T-helper 1 cell treated with Interleukin-12 subunit alpha and Interleukin-12 subunit beta and Interleukin-4 antibody, amounts not matched to agents 30 ng/mL and 1 ng/mL, for 36 hours (primary cell): Measurements from ENCODE around the gene MAGEB17. TPM values are rescaled to one million over a fixed set of nuclear protein-coding genes. Genes with fewer than 3 reads are reported as not detected.
"Not testable (repeated sequence)": the region's sequence is repeated elsewhere in the genome, so short reads cannot be mapped to it uniquely, and the experiment has no call there.

ENCODE experiments used
- intact Hi-C: fragments of 100-400 bp; cut with micrococcal nuclease; formaldehyde crosslinking; loops from one replicate; pipeline ENCODE4 v1.15.1; 2024
- total RNA-seq: library from RNA; stranded (reverse); gene quantifications from 2 replicates; pipeline ENCODE4 v1.2.3, GENCODE V29; 2022

MAGEB17 gene, protein sequence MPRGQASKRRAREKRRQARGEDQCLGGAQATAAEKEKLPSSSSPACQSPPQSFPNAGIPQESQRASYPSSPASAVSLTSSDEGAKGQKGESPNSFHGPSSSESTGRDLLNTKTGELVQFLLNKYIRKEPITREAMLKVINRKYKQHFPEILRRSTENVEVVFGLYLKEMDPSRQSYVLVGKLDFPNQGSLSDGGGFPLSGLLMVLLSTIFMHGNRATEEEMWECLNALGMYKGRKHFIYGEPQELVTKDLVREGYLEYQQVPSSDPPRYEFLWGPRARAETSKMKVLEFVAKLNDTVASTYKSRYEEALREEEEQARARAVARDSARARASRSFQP
- total RNA-seq, result not detected in 2 replicates

GRCh38 chrX:16167181-16167580 lies at the start of gene MAGEB17:
Gene MAGEB17, plus strand, starts transcription at chrX:16167481. Its CDS starts 2,902 bp downstream, at chrX:16170383.
- intact Hi-C loops, result no loop called here

- intact Hi-C loops, result loop anchor here (10.0 kb wide), 2 partner anchors 265 to 325 kb away; partner anchors contain the start of gene AP1S2
Observed at GRCh38 chrX:16119353-16120220, 47.7 kb upstream of the MAGEB17 start.

DNA sequence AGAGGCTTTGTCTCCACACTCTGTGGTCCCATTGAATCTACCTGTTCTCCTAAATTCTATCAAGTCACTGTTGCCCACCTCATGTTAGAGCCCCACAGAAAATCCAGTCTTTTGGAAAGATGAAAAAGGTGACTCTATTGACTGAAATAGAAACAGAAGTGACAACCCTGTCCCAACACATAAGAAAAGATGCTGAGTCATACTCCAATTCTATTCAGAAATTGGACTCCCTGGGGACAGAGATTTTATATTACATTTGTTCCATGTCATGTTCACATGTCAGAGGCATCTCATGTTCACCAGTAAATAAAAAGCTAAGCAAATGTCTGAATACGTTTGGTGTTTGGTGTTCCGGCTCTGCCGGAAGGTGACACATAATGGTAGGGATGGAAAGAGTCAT lies 46.9 kb upstream of the MAGEB17 start:
- intact Hi-C loops, result loop anchor here (10.0 kb wide), 2 partner anchors 266 to 324 kb away; partner anchors contain the start of gene AP1S2

DNA sequence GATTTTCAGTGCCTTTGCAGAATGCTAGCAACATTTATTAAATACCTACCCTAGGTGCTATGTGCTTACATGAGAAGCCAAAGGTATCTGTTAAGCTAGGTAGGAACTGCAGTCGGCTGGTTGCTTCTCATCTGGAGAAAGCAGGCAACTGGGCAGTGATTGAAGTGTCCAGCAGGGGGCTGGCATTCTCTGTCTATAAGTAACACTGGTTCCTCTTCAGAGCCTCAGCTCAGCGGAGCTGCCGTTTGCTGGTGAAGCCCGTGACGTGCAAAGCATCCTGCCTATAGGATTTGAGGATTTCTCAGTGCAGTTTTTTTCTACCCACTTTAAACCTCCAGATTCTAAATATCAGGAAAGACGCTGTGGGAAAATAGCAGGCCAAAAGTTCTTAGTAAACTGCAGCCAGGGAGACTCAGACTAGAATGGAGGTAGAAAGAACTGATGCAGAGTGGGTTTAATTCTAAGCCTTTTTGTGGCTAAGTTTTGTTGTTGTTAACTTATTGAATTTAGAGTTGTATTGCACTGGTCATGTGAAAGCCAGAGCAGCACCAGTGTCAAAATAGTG lies 44.0 kb upstream of the MAGEB17 start, which contains the start of gene GRPR:
Gene GRPR (plus strand): TSS at position 344 of the 565 bp plus-strand sequence. CDS start 389 bp downstream, outside the sequence.
- intact Hi-C loops, result loop anchor here (1.0 to 10.0 kb wide), 6 partner anchors 269 to 572 kb away; partner anchors contain the start of gene AP1S2

DNA sequence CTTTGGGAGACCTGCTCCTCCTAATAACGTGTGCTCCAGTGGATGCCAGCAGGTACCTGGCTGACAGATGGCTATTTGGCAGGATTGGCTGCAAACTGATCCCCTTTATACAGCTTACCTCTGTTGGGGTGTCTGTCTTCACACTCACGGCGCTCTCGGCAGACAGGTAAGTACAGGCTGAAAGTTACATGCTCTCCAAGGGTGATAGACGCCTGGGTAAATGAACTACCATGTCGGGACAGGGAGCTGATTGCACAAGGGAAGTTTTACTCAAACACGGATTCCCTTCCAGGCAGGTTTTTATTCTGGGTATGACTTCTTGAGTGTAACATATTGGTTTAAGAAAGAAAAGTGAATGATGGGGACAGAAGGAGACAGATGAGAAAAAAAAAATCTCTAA lies 43.1 kb upstream of the MAGEB17 start:
- intact Hi-C loops, result loop anchor here (10.0 kb wide), 2 partner anchors 269 to 321 kb away; partner anchors contain the start of gene AP1S2

- intact Hi-C loops, result loop anchor here (10.0 kb wide), 2 partner anchors 271 to 319 kb away; partner anchors contain the start of gene AP1S2
Observed at GRCh38 chrX:16125520-16126149, 41.6 kb upstream of the MAGEB17 start.

DNA sequence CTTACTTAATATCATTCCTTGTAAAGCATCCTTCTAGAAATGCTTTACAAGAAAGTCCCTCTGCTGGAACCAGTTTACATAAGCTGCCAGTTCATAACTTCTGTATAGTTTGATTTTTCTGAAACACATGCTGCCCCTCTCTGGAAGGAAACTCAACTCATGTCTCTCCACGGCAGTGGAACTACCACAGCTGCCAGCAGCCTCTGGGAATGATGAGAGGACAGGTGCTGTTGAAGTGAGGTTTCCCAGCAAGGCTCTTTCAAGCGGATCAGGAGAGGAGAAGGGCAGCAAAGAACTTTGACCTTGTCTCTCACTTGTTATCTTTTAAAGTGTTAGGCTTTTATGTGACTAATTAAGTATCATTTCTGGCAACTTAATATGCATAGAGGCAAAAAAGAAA lies 36.6 kb upstream of the MAGEB17 start:
- intact Hi-C loops, result no loop called here

GRCh38 chrX:16134936-16135335 lies 32.3 kb upstream of the MAGEB17 start:
- intact Hi-C loops, result no loop called here

GRCh38 chrX:16136080-16136479 lies 31.2 kb upstream of the MAGEB17 start:
- intact Hi-C loops, result no loop called here

GRCh38 chrX:16137416-16138107 lies 29.7 kb upstream of the MAGEB17 start:
- intact Hi-C loops, result loop anchor here (1.0 kb wide), 1 partner anchor 376 kb away; no protein-coding TSS in a partner anchor

- intact Hi-C loops, result loop anchor here (1.0 kb wide), 1 partner anchor 377 kb away; no protein-coding TSS in a partner anchor
Observed at GRCh38 chrX:16138108-16138427, 29.2 kb upstream of the MAGEB17 start.

- intact Hi-C loops, result no loop called here
Observed at GRCh38 chrX:16140448-16140847, 26.8 kb upstream of the MAGEB17 start.

GRCh38 chrX:16140983-16141382 lies 26.3 kb upstream of the MAGEB17 start:
- intact Hi-C loops, result no loop called here

DNA sequence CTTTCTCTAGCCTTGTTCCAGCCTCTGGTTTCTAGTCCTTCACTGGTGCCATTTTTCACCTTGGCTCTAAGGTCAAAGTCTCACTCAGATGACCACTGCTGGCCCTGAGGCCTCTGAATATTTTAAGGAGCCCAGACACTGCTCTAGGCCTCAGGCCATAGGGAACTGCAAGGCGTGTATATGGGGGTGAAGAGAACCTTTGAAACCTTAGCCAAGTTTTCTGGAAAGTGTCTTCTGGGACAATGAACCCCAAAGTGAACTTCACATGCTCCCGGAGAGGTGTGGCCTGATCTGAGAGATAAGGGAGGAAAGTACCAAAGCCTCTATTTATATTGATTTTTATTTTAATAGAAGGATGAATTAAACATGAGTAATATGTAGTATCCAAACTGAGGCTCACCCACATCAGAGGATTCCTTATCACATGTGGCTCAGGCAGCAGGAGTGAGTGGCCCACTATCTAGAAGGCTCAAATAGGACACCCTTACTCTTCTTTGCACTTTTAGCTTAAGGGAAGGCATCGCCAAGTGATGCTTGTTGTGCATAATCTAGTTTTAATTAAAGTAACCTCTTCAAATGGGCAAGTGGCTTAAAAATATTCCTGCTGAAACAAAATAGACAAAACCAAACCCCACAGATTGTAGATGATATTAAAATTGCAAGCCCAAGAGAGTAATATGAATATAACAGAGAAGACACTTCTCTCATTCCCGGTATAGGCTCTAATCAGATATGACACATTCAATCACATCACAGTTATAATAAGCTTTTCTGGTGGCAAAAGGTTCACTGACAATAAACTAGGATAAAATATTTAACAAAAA lies 25.6 kb upstream of the MAGEB17 start:
- intact Hi-C loops, result no loop called here

DNA sequence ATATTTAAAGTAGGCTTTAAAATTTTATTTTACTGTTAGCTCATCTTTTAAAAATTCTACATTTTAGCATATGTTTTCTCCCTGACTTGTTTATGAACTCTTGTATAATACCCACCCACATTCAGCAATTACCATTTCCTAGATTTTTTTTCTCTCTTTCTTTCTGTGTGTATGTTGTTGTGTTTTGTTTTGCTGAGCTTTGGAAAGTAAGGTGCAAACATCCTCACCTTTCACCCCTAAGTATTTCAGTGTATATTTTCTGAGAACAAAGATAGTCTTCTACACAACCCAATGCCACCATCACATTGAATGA lies 25.1 kb upstream of the MAGEB17 start:
- intact Hi-C loops, result no loop called here

DNA sequence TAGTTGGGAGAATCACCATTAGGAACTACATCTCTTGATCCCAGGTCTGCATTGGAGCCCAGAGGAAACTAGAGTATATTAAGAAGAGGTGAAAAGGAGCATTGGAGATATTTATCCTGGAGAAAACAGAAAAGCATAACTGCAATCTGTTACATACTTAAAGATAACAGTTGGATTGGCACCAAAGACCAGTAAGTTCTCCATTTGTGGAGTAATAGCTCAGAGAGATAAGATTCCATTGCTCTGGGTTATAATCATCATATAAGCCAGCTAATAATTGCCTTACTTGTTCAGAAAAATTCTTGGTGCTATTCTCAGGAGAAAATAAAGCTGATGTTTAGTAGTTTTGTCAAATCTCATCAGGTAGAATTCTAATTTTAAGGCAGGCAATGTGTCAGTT lies 23.3 kb upstream of the MAGEB17 start:
- intact Hi-C loops, result no loop called here

GRCh38 chrX:16144420-16144819 lies 22.9 kb upstream of the MAGEB17 start:
- intact Hi-C loops, result no loop called here

DNA sequence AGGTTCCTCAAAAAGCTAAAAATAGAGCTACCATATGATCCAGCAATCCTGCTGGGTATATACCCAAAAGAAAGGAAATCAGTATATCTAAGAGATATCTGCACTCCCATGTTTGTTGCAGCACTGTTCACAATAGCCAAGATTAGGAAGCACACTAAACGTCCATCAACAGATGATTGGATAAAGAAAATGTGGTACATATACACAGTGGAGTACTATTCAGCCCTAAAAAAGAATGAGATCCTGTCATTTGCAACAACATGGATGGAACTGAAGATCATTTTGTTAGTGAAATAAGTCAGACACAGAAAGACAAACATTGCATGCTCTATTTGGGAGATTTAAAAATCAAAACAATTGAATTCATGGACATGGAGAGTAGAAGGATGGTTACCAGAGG lies 22.2 kb upstream of the MAGEB17 start:
- intact Hi-C loops, result not testable (repeated sequence)

DNA sequence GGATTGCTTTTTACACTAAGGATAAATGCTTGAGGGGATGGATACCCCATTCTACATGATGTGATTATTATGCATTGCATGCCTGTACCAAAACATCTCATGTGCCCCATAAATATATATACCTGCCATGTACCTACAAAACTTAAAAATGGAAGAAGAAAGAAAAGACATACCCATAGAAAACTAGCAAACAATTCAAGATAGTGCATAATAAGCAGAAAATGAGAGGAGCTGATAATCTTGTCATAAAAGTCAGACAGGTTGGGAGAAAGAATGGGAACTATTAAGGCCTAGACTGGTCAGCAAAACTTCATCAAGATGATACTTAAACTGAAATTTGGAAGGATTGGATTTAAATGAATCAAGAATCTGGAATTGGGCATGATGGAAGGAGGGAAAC lies 21.6 kb upstream of the MAGEB17 start:
- intact Hi-C loops, result no loop called here

DNA sequence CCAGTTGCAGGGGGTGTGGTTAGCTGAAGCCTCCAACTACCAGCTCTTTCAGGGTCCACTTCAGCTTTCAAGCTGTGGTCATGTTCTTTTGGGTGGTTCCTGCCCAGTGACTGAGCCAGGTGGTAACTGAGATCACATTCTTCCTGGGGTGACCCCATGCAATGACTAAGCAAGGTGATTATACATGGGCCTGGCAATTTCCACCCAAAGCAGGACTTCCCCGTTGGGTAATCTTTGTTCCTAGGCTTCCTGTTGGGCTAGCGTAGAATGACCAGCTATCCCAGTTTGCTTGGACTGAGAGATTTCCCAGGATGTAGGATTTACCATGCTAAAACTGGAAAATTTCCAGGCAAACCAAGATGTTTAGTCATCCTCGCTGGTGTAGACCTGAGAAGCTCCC lies 18.4 kb upstream of the MAGEB17 start:
- intact Hi-C loops, result no loop called here
